GM21367 (cell line): Measurements from ENCODE around the gene HSPG2.

Experiments
- ATAC-seq: cut with Tn5 transposase; IDR thresholded peaks from one replicate; pipeline ENCODE4 v1.9.1; 2021; ENCODE audit not compliant: unreplicated experiment

HSPG2 gene

DNA sequence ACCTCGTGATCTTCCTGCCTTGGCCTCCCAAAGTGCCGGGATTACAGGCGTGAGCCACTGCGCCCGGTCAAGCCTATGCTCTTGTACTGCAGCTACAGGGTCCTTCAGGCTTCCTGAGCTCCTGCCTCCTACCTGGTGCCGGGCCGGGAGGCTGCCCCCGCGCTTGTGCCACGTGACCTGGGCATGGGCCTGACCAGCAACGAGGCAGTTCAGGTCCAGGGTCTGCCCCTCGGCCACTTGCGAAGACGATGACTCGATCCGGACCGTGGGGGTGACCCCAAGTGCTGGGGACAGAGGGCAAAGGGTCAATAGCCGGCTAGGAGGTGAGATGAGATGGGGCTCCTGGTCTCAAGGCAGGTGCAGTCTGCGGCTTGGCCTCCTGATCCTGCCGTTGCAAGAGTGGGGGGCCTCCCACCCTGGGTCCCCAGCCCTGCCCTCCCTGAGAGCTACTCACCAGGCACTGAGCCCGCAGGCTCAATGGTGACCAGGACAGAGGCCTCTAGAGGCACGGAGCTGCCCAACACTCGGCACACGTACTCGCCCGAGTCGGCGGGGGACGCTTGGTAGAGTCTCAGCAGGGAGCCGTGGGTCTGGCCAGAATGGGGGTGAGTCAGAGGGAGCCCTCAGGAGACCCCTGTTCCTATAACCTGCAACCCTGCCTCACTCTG lies 87.1 kb downstream of the HSPG2 start:
- no peak for ATAC-seq

DNA sequence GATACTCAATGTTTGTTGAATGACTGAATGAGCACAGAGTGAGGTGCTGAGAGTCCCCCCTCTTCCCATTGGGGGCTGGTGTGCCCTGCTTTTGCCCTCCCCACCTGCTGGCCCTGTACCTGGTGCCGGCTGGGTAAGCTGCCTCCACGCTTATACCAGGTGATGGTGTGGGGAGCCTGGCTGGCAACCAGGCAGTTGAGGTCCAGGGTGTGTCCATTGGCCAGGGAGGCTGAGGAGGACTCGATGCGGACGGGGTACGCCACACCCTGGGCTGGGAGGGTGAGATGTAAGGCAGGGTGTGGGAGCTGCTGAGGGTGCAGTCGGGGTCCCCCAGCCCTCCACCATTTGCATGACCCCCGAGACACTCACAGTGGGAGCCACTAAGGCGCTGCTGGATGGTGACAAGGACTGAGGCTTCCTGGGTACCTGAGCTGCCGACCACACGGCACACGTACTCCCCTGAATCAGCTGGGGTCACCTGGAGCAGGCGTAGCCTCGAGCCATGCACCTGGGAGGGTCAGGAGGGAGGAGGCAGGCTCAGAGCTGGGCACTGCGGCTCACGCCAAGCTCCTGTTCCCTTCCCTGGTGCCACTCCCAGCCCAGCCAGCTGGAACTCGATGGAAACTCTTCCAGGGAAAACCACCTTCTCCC lies 88.5 kb downstream of the HSPG2 start:
- no peak for ATAC-seq

DNA sequence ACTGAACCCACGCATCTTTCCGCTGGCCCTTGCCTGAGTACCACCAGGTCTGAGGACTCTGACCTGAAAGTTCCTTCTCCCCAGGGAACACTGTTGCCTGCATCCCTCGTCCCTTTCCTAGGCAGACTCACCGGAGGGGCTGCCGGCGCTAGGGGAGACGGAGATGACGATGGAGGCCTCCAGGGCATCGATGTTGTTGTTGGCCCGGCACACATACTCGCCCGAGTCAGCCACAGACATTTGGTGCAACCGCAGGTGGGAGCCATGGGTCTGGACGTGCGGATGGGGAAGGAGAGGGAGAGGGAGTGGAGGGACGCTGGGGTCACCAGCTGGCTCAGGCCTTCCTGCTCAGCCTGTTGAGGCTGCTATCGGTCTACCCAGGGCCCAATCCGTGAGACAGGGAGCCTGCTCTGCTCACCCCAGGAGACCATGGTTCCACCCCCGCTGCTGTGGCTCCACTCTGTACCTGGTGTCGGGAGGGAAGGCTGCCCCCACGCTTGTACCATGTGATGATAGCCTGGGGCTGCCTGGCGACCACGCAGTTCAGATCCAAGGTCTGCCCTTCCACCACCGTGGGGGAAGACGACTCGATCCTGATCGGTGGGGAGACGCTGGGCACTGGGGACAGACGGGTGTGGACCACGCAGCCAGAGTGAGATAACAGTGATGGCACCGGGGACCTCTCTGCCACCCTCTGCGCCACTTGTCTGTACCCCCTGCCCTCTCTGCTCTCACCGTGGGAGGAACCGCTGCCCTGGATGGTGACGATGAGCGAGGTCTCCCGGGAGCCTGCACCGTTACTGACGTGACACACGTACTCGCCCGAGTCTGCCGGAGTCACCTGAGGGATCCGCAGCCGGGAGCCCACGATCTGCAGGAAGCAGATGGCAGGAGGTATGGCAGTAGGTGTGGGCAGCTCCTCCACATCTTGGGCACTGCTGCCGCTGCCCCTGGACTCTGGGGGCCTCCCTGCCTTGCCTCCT lies 89.6 kb downstream of the HSPG2 start:
- no peak for ATAC-seq

DNA sequence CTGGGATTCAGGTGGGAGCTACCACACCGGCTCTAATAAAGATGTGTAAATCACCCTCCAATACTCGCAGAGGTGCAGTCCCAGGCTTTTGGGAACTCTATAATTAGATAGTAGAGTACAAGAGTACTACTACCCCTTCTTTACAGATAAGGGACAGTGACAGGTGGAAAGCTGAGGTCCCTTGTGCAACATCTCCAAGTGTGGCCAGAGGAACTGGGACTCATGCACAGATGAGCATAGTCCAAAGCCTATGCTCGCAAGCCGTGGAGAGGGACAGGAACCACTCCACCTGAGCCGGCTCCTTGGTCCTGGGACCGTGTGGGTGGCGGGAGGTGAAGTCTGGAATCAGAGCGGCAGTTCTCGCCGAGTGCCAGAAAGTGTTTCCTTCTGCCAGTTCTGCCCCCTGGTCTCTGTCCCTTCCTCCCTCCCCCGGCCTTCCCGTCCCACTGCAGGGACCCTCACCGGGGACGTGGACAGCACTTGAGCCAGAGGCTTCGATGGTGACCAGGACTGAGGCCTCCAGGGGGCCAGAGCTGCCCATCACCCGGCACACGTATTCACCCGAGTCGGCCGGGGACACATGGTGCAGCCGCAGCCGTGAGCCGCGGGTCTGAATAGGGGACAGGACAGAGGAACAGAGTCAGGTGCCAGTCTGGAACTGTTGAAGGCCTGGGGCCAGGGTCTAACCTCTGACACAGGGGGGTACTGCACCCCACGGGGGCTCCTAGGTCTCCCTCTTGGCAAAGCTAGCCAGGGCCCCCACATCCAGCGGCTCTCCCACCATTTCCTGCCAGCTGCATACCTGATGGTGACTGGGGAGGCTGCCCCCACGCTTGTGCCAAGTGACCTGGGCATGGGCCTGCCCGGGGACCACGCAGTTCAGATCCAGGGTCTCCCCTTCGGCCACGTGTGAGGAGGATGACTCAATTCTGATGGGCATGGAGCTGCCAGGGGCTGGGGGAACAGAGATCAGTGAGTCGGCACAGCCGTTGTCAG lies 91.2 kb downstream of the HSPG2 start:
- no peak for ATAC-seq

DNA sequence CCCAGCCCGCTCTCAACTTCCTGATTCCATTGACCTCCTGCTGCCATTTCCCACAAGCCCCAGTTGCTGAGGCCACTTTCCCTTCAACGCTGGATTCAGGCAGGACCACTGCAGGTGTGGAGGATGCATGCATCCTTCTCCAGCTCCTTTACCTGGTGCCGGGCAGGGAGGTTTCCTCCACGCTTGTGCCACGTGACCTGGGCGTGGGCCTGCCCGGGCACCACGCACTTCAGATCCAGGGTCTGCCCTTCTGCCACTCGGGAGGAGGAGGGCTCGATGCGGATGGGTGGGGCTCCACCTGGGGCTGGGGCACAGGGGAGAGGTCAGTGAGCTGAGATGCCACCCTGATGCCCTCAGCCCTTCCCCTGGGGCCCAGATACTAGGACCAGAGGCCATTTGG lies 93.1 kb downstream of the HSPG2 start:
- no peak for ATAC-seq

DNA sequence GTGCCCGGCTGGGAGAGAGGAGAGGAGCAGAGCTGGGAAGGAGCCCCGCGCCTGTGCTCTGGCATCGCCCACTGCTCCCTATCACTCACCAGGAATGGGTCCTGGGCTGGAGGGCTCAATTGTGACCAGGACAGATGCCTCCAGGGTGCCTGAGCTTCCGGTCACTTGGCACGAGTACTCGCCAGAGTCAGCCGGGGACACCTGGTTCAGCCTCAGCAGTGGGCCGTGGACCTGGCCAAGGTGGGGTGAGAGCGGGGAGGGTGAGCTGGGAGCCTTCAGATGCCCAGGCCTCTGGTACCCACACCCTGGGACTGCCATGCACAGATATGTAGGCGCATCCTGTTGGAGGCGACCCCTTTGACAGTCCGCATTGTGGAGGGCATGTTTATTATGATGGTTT lies 93.9 kb downstream of the HSPG2 start:
- no peak for ATAC-seq

DNA sequence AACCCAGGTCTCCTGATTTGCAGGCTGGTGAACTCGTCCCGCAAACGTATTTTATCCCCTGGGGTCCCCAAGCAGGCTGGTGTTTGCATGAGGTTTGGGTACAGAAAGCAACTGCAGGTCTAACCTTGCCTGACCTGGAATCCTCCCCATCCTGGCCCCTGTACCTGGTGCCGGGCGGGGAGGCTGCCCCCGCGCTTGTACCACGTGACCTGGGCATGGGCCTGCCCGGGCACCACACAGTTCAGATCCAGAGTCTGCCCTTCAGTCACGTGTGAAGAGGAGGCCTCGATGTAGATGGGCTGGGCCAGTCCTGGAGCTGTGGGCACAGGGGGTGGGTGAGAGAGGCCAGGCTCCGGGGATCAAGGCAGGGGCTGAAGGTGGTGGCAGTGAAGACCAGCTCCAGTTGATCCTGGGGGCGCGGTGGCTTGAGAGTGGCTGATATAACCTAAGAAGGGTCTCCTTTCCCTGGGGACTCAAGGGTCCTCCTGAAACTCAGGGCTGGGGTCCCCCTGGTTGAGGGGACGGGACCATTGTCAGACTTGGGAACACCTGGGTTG lies 94.4 kb downstream of the HSPG2 start:
- no peak for ATAC-seq

DNA sequence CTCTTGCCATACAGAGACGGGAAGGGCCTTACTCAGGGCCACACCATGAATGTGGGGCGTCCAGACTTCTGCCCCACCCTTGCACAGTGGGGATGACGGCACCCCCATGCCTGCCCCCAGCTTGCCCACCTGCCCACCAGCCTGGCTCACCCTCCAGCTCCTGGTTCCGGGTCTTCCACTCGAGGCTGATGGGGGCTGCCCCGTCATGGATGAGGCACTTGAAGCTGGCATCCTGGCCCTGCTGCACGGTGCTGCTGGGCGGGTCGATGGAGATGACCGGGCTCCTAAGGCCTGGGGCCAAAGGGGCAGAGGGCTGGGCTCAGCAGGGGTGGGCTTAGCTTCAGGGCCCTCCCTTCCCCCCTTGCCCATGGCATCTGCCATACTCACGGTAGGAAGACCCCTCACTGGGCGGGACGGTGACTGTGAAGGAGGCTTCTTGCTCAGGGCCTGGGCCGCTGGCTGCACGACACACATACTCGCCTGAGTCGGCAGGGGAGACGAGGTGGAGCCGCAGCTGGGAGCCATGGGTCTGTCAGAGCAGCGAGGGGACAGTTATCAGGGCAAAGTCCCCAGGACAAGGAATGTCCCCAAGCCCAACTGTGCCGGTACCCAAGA lies 95.2 kb downstream of the HSPG2 start:
- no peak for ATAC-seq

DNA sequence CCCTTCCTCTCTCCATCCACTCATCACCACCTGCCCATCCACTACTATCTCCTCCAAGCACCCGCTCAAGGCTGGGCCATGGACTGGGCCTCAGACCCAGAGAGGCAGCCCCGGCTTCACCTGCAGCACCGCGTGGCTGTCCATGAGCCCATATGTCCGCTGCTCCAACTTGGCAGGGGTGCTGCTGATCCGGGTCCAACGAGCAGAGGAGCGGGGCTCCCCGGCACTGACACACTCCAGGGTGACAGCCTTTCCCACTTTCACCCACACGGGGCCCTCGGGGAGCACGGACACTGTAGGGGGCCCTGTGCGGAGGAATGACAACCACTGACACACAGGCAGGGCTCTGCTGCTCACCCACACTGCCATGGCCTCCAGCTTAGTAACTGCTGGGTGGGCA lies 96.1 kb downstream of the HSPG2 start:
- no peak for ATAC-seq

DNA sequence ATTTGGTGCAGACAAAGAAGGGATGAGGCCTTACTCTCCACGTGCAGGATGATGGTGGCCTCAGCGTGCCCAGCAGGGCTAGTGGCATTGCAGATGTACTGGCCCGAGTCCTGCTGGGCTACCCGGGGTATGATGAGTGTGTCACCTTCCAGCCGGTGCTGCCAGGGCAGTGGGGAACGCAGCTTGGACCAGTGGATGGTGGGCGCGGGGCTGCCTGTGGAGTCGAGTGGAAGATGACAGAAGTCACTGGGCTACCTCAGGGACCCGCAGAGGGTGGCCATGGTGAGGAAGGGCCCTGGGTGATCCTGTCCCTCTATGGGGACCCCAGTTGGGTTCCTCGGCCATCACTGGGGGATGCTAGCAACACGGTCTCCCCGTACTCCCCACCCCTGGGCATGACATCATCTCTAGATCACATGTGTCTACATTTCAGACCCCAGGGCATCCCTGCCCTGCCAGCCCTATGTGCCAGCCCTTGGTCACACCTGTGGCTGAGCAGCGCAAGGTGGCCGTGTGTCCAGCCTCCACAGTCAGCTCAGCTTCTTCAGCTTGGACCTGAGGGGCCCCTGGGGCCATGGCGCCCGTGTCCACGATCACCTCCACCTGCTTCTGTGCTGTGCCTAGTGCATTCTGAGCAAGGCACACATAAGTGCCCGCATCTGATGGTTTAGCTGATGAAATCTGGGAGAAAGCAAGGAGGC lies 97.6 kb downstream of the HSPG2 start:
- no peak for ATAC-seq

DNA sequence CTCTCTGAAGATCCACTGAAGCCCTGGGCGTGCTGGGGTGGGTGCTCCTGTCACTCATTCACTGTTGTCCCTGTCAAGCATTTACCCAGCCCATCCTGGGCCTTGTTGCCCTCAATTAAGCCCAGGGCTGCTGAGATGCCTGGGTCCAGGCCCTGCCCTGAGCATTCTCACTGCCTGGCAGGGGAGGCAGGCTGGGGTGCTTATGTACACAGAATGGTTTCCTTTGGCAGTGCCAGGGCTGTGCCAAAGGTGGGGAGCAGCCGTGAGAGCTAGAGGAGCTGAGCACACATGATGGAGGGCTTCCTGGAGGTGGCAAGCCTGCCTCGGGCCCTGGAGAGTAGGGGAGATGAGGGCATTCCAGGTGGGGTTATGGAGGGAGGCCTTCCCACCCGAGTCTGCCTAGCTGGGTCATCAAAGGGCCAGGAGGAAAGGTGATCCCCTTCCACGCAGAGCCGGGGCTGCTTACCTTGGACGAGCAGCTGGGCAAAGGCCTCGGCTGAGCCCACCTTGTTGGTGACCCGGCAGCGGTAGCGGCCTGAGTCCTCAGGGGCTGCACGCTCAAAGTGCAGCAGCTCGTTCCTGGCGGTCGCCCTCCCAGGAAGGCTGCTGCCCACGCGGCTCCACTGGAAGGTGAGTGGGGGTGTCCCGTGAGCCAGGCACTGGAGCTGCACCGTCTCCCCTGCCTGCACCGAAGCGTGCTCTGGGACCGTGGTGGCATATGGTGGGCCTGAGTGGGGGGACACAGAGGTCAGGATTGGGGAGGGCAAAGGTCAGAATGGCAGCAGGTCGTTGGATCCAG lies 98.6 kb downstream of the HSPG2 start:
- ATAC-seq: no peak

DNA sequence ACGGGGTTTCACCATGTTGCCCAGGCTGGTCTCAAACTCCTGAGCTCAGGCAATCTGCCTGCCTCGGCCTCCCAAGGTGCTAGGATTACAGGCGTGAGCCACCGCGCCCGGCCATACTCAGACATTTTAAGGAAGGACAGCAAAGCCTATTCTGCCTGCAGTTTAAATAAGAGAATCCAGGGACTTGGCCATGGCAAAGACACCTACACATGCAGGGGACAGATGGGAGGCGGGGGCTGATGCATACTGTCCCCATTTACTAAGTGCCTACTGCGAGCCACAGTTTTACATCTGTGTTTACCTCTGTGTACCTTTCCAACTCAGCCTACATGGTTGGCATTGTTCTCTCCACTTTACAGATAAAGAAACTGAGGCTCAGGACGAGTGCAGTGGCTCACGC lies 99.6 kb downstream of the HSPG2 start:
- no peak for ATAC-seq

DNA sequence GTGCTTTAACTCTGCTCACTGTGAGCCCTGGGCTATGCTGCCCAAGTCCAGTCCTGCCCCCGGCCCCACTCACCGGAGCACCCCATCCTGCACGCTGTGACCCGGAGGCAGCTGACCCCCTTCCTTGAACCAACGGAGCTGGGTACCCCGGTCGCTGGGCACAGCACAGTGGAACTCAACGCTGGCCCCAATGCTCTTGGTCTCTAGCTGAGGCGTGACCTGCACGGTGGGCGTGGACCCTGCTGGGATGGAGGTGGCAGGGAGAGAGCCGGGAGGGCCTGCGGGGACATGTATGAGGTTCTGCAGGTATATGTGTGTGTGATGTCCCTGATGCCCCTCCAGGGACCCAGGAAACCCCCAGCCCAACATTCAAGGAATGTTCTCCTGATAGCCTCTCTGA lies 100.4 kb downstream of the HSPG2 start:
- ATAC-seq: no peak

DNA sequence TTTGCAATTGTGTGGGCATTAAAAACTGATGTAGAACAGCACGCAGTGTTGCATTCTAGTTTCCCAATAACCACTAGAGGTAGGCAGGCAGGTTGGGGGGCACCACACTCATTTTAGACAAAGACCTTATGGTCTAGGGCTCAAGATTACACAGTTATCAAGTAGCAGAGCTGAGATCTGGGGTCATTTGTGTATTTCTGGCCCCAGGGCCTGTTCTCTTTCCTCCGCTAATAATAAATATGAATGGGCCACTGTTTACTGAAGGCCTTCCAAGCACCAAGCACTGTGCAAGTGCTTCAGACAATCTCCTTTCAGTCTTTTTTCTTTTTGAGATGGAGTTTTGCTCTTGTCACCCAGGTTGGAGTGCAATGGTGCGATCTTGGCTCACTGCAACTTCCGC lies 101.1 kb downstream of the HSPG2 start:
- ATAC-seq: no peak

DNA sequence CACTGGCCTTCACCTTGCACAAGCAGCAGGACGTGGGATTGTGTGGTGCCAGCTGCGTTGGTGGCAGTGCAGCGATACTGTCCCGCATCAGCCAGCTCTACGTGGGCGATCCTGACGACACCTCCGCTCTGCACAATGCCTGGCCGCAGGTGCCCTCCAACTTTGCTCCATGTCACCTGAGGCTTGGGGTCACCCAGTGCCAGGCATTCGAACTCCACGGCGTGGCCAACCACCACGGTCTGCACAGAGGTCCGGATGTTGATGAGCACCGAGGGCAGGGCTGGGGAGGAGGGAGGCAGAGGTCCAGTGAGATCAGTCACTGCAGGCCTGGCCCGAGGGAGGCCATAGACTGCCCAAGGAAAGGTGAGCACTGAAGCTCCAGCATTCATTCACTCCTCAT lies 102.4 kb downstream of the HSPG2 start:
- ATAC-seq: no peak

DNA sequence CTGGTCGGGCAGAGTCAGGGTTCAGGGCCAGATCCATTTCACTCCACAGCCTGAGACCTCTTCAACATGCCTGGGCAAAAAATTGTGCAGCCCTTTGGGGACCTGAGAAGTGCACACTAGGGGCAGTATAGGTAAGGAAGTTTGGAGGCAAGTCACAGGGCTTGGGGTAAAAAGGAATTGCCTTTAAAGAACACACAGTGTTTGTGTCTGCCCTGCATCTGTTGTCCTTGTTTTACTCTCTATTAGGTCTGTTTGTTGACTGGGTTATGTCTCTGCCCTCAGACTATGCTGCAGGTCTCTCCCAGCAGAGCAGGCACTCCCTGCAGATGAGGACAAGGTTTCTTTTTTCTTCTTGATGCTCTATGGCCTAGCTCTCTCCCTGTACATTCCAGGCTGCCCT lies 103.0 kb downstream of the HSPG2 start:
- no peak for ATAC-seq

DNA sequence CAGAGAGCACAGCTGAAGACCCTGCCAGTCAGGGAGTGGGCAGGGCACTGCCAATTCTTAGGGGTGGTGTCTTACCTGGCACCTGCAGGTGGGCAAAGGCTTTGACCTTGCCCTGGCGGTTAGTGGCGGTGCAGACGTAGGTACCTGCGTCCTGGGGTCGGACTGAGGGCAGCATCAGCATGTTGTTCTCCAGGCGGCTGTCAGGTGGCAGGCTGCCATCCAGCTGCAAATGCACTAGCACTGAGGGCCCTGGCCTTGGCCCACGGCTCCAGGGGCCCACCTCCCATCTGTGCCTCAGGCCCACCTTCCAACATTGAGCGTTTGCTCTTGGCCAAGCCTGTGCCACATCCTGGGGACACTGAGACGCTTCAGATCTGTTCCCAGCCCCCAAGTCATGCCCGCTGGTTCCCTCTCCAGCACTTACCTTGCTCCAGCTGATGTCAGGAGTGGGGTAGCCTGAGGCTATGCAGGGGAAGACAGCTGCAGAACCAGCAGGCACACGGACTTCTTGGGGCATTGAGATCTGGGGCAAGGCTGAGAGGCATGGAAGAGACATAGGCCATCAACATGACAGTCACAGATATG lies 103.6 kb downstream of the HSPG2 start:
- no peak for ATAC-seq

DNA sequence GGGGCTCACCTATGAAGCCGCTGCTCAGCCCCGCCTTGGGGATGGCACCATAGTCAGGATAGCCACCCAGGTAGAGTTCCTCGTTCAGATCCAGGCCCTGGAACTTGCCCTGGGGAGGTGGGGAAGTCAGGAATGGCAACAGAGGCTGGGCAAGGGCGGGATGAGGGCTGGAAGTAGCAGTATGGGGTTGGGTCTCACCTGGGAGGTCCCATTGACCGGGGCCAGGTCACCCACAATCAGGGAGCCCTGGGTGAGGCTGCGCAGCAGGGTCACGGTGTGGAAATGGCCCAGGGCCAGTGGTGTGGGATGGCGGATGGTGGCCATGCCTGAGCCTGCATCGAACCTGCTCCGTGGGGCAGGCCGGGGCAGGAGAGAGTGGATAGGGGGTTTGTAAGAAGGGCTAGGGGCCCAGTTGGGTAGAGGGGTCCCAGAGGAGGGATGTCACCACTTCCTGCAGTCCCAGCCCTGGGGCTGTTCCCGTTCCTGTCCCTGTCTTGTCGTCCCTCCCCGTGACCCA lies 105.6 kb downstream of the HSPG2 start:
- no peak for ATAC-seq
